Trophoblast cell (in vitro differentiated cells and primary cell): ENCODE data around the gene MEX3D.

Source experiments
- DNase-seq, 2 donors: peaks; one replicate each; pipeline ENCODE4 v3.0.0-alpha.2; 2016
- H2AFZ ChIP-seq: 2 replicates; pipeline ENCODE4 v1.6.1; 2013; ENCODE audit warnings: low read length, moderate library complexity, mild to moderate bottlenecking; ENCODE audit not compliant: insufficient read depth, poor library complexity
- H2AK5ac ChIP-seq: 2 replicates; pipeline ENCODE4 v1.6.1; 2013; ENCODE audit warnings: mild to moderate bottlenecking, low read length
- H2BK120ac ChIP-seq: 2 replicates; pipeline ENCODE4 v1.6.1; 2013; ENCODE audit warnings: low read length, mild to moderate bottlenecking, moderate library complexity; ENCODE audit not compliant: insufficient read depth, poor library complexity
- H2BK12ac ChIP-seq: 2 replicates; pipeline ENCODE4 v1.6.1; 2013; ENCODE audit warnings: mild to moderate bottlenecking, low read length, moderate library complexity
- H2BK5ac ChIP-seq: 2 replicates; pipeline ENCODE4 v1.6.1; 2013; ENCODE audit warnings: low read length, low read depth, moderate library complexity, mild to moderate bottlenecking; ENCODE audit not compliant: poor library complexity
- H3K14ac ChIP-seq: 2 replicates; pipeline ENCODE4 v1.6.1; 2013; ENCODE audit warnings: mild to moderate bottlenecking, low read length
- H3K18ac ChIP-seq: 2 replicates; pipeline ENCODE4 v1.6.1; 2013; ENCODE audit warnings: mild to moderate bottlenecking, low read length
- H3K23ac ChIP-seq: 2 replicates; pipeline ENCODE4 v1.6.1; 2013; ENCODE audit warnings: low read length
- H3K27ac ChIP-seq: 2 replicates; pipeline ENCODE4 v1.5.1; 2013; ENCODE audit warnings: low read depth, mild to moderate bottlenecking, inconsistent platforms, low read length, moderate library complexity
- H3K27me3 ChIP-seq: 2 replicates; pipeline ENCODE4 v1.6.1; 2013; ENCODE audit warnings: inconsistent platforms, mild to moderate bottlenecking, low read length, moderate library complexity; ENCODE audit not compliant: insufficient read depth
- H3K36me3 ChIP-seq, 2 experiments: 1 replicate in 1 of 2; 2 replicates in 1 of 2; pipeline ENCODE4 v1.6.1; 2013; ENCODE audit warnings: low read length in 2 of 2, mild to moderate bottlenecking in 2 of 2, moderate library complexity in 1 of 2; ENCODE audit not compliant: insufficient read depth in 2 of 2, control insufficient read depth in 1 of 2
- H3K4ac ChIP-seq: 2 replicates; pipeline ENCODE4 v1.6.1; 2013; ENCODE audit warnings: low read depth, mild to moderate bottlenecking, low read length, moderate library complexity
- H3K4me1 ChIP-seq, 2 experiments: 1 replicate in 1 of 2; 2 replicates in 1 of 2; pipeline ENCODE4 v1.6.1; 2013; ENCODE audit warnings: low read length in 2 of 2, mild to moderate bottlenecking in 2 of 2, moderate library complexity in 1 of 2; ENCODE audit not compliant: insufficient read depth in 2 of 2, control insufficient read depth in 1 of 2
- H3K4me2 ChIP-seq: 2 replicates; pipeline ENCODE4 v1.6.1; 2013; ENCODE audit warnings: inconsistent platforms, mild to moderate bottlenecking, low read length, moderate library complexity
- H3K4me3 ChIP-seq: 2 replicates; pipeline ENCODE4 v1.5.1; 2013; ENCODE audit warnings: mild to moderate bottlenecking, low read depth, low read length, inconsistent platforms
- H3K79me1 ChIP-seq: one replicate; pipeline ENCODE4 v1.6.1; 2013; ENCODE audit warnings: low read length
- H3K79me2 ChIP-seq: 2 replicates; pipeline ENCODE4 v1.6.1; 2013; ENCODE audit warnings: low read length, mild to moderate bottlenecking; ENCODE audit not compliant: control insufficient read depth, insufficient read depth, poor library complexity
- H3K9ac ChIP-seq: 2 replicates; pipeline ENCODE4 v1.6.1; 2013; ENCODE audit warnings: mild to moderate bottlenecking, low read length
- H3K9me3 ChIP-seq: 2 replicates; pipeline ENCODE4 v1.6.1; 2013; ENCODE audit warnings: low read depth, mild to moderate bottlenecking, control low read depth, inconsistent platforms, low read length; ENCODE audit not compliant: insufficient read depth
- H4K12ac ChIP-seq: 2 replicates; pipeline ENCODE4 v1.6.1; 2013; ENCODE audit warnings: low read depth, mild to moderate bottlenecking, low read length, moderate library complexity
- H4K8ac ChIP-seq: 2 replicates; pipeline ENCODE4 v1.6.1; 2013; ENCODE audit warnings: low read depth, mild to moderate bottlenecking, low read length, moderate library complexity
- H4K91ac ChIP-seq: one replicate; pipeline ENCODE4 v1.6.1; 2013; ENCODE audit warnings: low read depth, mild to moderate bottlenecking, low read length, moderate library complexity
- WGBS: extraction: QIAGEN DNeasy Blood & Tissue Kit; methylation state at CpG from one replicate; pipeline ENCODE4 v1.1.7; 2013; ENCODE audit warnings: missing lambda C conversion rate; ENCODE audit not compliant: insufficient read length, insufficient coverage; ENCODE audit errors: extremely low coverage; 5-methylcytosine and 5-hydroxymethylcytosine counted together

The MEX3D gene

GRCh38 chr19:1576242-1577089, 8.3 kb upstream of the MEX3D start:
- Histone ChIP-seq H2BK120ac (no peak overlapping the region), H4K8ac (no peak overlapping the region), H3K4me2 (no peak overlapping the region), H3K27ac (no peak overlapping the region), H2BK5ac (no peak overlapping the region), H3K9me3 (peaks cover 4% of the 10 kb centered on the region), H2AK5ac (no peak overlapping the region), H3K4me1 (no peaks in the 10 kb centered on the region), H2BK12ac (no peak overlapping the region), H3K9ac (no peak overlapping the region), H3K79me1 (no peaks in the 10 kb centered on the region), H2AFZ (no peak overlapping the region), H3K18ac (no peak overlapping the region), H3K79me2 (no peaks in the 10 kb centered on the region), H3K4me3 (no peak overlapping the region), H3K14ac (no peak overlapping the region), H4K12ac (no peak overlapping the region), H3K4ac (no peak overlapping the region), H4K91ac (no peak overlapping the region), H3K36me3 (peaks cover 54% of the 10 kb centered on the region in 2 experiments), H3K27me3 (no peaks in the 10 kb centered on the region), H3K23ac (no peak overlapping the region)
- no peak for DNase-seq
- WGBS = no CpG with 5 or more reads among the region's 30 CpGs

DNA sequence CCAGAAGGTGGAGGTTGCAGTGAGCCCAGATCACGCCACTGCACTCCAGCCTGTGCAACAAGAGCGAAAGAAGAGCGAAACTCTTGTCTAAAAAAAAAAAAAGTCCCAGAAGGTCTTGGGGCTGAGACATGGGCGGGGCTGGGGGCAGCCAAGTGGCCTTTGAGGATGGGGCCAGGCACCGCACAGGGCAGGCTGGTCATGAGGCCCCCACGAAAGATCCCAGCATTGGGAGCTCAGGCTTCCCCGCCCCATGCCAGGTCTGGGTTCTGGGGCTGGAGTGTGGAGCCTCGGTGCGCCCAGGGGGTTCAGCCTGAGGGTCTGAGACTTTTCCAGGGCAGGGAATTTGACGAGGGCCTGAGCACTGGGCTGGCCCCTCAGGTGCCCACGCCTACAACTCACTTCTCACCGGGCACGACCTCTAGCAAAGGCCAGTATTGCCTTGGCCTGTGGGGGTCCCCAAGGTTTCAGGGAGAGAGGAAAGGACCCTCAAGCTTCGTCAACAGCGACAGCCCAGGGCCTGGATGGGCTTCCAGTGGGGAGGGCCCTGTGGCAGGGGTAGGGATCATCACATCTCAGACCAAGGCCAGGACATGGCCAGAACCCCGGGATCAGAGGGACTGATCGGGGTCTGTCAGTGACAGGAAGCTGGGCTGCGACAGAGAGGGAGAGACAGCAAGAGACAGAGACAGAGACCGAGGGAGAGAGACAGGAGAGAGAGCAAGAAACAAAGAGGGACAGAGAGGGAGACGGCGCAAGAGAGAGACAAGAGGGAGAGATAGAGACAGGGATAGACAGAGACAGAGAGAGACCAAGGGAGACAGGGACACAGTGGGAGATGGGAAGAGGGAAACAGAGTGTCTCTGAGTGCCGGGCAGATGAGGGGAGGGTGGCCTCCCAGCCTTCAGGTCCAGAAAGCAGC, 7.5 kb upstream of the MEX3D start:
- Histone ChIP-seq H4K91ac (no peak overlapping the region), H4K12ac (no peak overlapping the region), H2BK12ac (no peak overlapping the region), H3K36me3 (peaks cover 45% of the 10 kb centered on the region in 2 experiments), H3K27ac (no peak overlapping the region), H3K27me3 (no peaks in the 10 kb centered on the region), H3K9ac (no peak overlapping the region), H4K8ac (no peak overlapping the region), H3K79me1 (no peaks in the 10 kb centered on the region), H2BK120ac (no peak overlapping the region), H3K4me2 (no peak overlapping the region), H2AFZ (no peak overlapping the region), H3K79me2 (no peaks in the 10 kb centered on the region), H3K9me3 (no peaks in the 10 kb centered on the region), H3K4ac (no peak overlapping the region), H2BK5ac (no peak overlapping the region), H3K4me3 (no peak overlapping the region), H3K23ac (no peak overlapping the region), H3K4me1 (no peaks in the 10 kb centered on the region), H2AK5ac (no peak overlapping the region), H3K14ac (no peak overlapping the region), H3K18ac (no peak overlapping the region)
- no peak for DNase-seq
- no CpG with 5 or more reads among the region's 22 CpGs for WGBS

DNA sequence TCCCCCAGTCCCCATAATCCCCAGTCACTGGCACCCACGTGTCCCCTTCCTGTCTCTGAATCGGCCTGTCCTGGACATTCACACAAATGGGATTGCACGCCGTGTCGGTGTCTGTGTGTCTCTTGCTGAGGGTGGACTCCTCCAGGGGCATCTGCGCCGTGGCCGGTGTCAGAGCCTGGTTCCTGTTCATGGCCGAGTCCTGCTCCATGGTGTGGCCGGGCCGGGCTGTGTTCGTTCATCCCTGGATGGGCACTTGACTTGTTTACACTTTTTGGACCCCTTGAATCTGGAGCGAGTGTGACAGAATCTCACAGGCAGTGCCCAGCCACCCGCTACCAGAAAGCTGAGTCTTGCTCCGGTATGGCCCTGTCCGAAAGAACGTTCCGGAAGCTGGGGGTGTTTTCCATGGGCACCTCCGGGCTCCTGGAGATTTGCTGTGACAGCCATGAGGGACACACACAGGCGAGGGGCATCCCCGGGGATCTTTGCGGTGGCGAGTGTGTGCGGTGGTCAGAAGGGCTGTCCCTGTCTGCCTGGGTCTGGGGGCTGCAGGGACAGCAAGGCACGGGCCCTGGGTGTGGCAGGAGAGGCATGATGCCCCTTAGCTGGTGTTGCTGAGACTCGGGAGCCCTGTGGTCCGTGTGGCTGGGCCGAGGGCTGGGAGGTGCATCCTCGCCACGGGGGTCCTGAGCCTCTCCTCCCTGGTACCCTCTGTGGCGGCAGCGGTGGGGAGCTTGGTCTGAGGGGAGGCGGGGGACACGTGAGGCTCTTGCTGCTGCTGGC, 6.4 kb upstream of the MEX3D start:
- Histone ChIP-seq H3K4me1 (no peaks in the 10 kb centered on the region), H3K4me3 (no peak overlapping the region), H4K91ac (no peak overlapping the region), H3K14ac (no peak overlapping the region), H3K79me1 (no peaks in the 10 kb centered on the region), H4K8ac (no peak overlapping the region), H3K23ac (no peak overlapping the region), H3K4ac (no peak overlapping the region), H2BK120ac (no peak overlapping the region), H2AK5ac (no peak overlapping the region), H3K27me3 (no peaks in the 10 kb centered on the region), H3K36me3 (peaks cover 35 to 36% of the 10 kb centered on the region in 2 experiments), H3K4me2 (no peak overlapping the region), H3K79me2 (no peaks in the 10 kb centered on the region), H3K9me3 (no peaks in the 10 kb centered on the region), H3K18ac (no peak overlapping the region), H4K12ac (no peak overlapping the region), H2AFZ (no peak overlapping the region), H3K9ac (no peak overlapping the region), H2BK5ac (no peak overlapping the region), H3K27ac (no peak overlapping the region), H2BK12ac (no peak overlapping the region)
- WGBS = no CpG with 5 or more reads among the region's 34 CpGs
- no peak for DNase-seq

DNA sequence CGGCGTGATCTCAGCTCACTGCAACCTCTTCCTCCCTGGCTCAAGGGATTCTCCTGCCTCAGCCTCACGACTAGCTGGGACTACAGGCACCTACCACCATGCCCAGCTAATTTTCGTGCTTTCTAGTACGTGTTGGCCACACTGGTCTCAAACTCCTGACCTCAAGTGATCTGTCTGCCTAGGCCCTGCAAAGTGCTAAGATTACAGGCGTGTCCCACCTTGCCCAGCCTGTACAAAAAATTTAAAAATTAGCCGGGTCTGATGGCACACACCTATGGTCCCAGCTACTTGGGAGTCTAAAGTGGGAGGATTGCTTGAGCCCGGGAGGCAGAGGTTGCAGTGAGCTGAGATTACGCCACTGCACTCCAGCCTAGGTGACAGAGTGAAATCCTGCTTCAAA, 4.7 kb upstream of the MEX3D start:
- Histone ChIP-seq H3K9me3 (peaks cover 3% of the 10 kb centered on the region), H3K4me3 (no peak overlapping the region), H4K12ac (no peak overlapping the region), H2BK5ac (no peak overlapping the region), H3K4ac (no peak overlapping the region), H2AFZ (no peak overlapping the region), H3K4me2 (no peak overlapping the region), H3K9ac (no peak overlapping the region), H3K18ac (no peak overlapping the region), H3K23ac (no peak overlapping the region), H3K4me1 (peaks cover 3% of the 10 kb centered on the region in 2 experiments), H4K91ac (no peak overlapping the region), H3K79me2 (no peaks in the 10 kb centered on the region), H4K8ac (no peak overlapping the region), H2BK120ac (no peak overlapping the region), H3K36me3 (peaks cover 20 to 21% of the 10 kb centered on the region in 2 experiments), H3K27ac (peak overlapping the region; percentile 6), H3K14ac (no peak overlapping the region), H2AK5ac (no peak overlapping the region), H3K27me3 (peaks cover 2% of the 10 kb centered on the region), H3K79me1 (no peaks in the 10 kb centered on the region), H2BK12ac (no peak overlapping the region)
- WGBS = no CpG with 5 or more reads among the region's 9 CpGs
- peak; percentile 86 to 91 for DNase-seq
